Smooth muscle cell of the brain vasculature (primary cell): Measurements from ENCODE around the gene RSPO3.

Experiments used
- DNase-seq: peaks from one replicate; pipeline ENCODE4 v3.0.0-alpha.2; 2012; ENCODE audit warnings: low read depth, low spot score

Gene RSPO3

GRCh38 chr6:127111526-127111925 lies 6.9 kb upstream of the RSPO3 start:
- no peak for DNase-seq

GRCh38 chr6:127114214-127114760 lies 4.2 kb upstream of the RSPO3 start:
- DNase-seq, result no peak

- DNase-seq, result no peak
Observed at GRCh38 chr6:127115084-127115655, 3.3 kb upstream of the RSPO3 start.

GRCh38 chr6:127115746-127116145 lies 2.7 kb upstream of the RSPO3 start:
- no peak for DNase-seq

- no peak for DNase-seq
Observed at GRCh38 chr6:127117979-127118297, 533 bp upstream of the RSPO3 start.

GRCh38 chr6:127119102-127120022 lies 891 bp downstream of the RSPO3 start:
- no peak for DNase-seq

- DNase-seq, result no peak
Observed at GRCh38 chr6:127120023-127120786, 1.7 kb downstream of the RSPO3 start.

GRCh38 chr6:127120787-127121636 lies 2.5 kb downstream of the RSPO3 start:
- peak; percentile 40 for DNase-seq

GRCh38 chr6:127121637-127121960 lies 3.1 kb downstream of the RSPO3 start:
- no peak for DNase-seq

- no peak for DNase-seq
Observed at GRCh38 chr6:127124172-127124571, 5.7 kb downstream of the RSPO3 start.

- no peak for DNase-seq
Observed at GRCh38 chr6:127124680-127125079, 6.2 kb downstream of the RSPO3 start.

GRCh38 chr6:127128066-127128465 lies 9.6 kb downstream of the RSPO3 start:
- DNase-seq, result no peak

- no peak for DNase-seq
Observed at GRCh38 chr6:127129251-127129650, 10.8 kb downstream of the RSPO3 start.

- no peak for DNase-seq
Observed at GRCh38 chr6:127131275-127131674, 12.8 kb downstream of the RSPO3 start.

GRCh38 chr6:127131772-127132376 lies 13.4 kb downstream of the RSPO3 start:
- DNase-seq, result no peak

GRCh38 chr6:127134136-127134535 lies 15.7 kb downstream of the RSPO3 start:
- DNase-seq, result no peak

GRCh38 chr6:127136786-127137185 lies 18.3 kb downstream of the RSPO3 start:
- no peak for DNase-seq

- DNase-seq, result peak; percentile 60
Observed at GRCh38 chr6:127146932-127147331, 28.5 kb downstream of the RSPO3 start.

- DNase-seq, result no peak
Observed at GRCh38 chr6:127147534-127147933, 29.1 kb downstream of the RSPO3 start.

- DNase-seq, result no peak
Observed at GRCh38 chr6:127148511-127148910, 30.0 kb downstream of the RSPO3 start.

- no peak for DNase-seq
Observed at GRCh38 chr6:127154509-127154908, 36.0 kb downstream of the RSPO3 start.
